Measurements from ENCODE around the gene CD209.

Gene CD209

DNA sequence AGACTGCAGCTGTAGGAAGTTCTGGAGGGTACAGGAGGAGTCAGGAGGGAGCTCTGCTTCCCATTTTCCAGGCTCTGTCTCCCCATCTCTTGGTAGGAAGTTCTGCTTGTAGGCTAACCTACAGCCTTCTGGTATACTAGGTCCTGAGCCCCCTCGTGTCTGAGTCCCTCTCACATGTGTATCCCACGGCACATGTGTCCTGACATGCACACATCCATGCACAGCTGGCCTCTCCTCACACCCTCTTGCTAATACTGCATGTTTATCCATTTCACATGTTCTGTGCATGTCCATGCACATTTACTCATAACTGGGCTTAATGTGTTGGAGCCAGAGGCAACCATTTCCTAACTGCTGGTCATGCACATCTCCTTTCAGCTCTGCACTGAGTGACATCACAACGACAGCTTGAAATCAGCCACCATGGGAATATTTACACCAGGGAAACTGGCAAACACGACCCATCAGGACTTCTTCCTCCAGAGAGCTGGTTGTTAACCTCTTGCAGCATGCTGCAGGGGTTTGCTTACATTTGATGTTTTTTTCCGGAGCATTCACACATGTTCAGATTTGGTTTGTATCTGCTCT, 3.0 kb downstream of the CD209 start:
- H3K4me3 ChIP-seq (ENCODE audit: low read depth, low read length) = no peak overlapping the region
- H3K27me3 ChIP-seq (ENCODE audit: control insufficient read depth, insufficient read depth, low read length) = peaks cover 2% of the 10 kb centered on the region
- H3K36me3 ChIP-seq (ENCODE audit: control insufficient read depth, insufficient read depth, low read length) = no peaks in the 10 kb centered on the region
- no peaks in the 10 kb centered on the region for H3K9me3 ChIP-seq (ENCODE audit: control insufficient read depth, insufficient read depth, low read length)
- peaks cover 8% of the 10 kb centered on the region for H3K4me1 ChIP-seq (ENCODE audit: control insufficient read depth, insufficient read depth, low read length)
- H3K9ac ChIP-seq (ENCODE audit: low read depth, low read length) = no peak overlapping the region

DNA sequence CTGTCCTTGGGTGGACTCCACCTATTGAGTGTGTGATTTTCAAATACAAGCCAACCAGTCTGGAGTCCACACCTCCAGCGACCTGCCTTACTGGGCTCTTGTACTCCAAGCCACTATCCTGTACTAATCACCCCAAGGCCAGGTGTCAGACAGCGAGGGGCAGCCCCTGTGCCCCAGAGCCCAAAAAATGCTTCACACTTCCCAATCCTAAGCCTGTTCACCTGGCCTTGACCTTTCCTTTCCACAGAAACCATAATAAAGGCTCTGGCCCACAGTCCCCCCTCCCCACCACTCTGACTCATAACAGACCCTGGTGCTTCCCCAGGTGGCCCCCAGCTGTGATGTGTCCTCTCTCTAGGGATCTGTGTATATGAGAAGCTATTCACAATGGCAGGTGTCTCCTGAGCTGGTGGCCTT, 3.9 kb downstream of the CD209 start:
- no peak overlapping the region for H3K4me3 ChIP-seq (ENCODE audit: low read depth, low read length)
- no peak overlapping the region for H3K9ac ChIP-seq (ENCODE audit: low read depth, low read length)
- no peaks in the 10 kb centered on the region for H3K36me3 ChIP-seq (ENCODE audit: control insufficient read depth, insufficient read depth, low read length)
- H3K4me1 ChIP-seq (ENCODE audit: control insufficient read depth, insufficient read depth, low read length) = peaks cover 7% of the 10 kb centered on the region
- peaks cover 2% of the 10 kb centered on the region for H3K27me3 ChIP-seq (ENCODE audit: control insufficient read depth, insufficient read depth, low read length)
- no peaks in the 10 kb centered on the region for H3K9me3 ChIP-seq (ENCODE audit: control insufficient read depth, insufficient read depth, low read length)

DNA sequence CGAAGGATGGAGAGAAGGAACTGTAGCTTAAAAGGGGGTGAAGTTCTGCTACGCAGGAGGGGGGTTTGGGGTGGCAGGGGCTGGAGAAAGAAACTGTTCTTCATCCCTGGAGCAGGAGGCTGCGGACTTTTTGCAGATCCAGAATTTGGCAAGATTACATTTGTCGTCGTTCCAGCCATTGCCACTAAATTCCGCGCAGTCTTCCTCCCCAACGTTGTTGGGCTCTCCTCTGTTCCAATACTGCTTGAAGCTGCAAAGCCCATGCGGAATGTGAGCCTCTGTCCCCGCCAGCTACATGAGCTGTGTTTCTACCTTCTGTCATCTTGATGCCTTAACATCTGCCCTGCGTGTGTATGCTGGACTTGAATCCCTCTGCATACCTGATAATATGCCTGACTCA, 4.3 kb downstream of the CD209 start:
- Histone ChIP-seq H3K36me3 (ENCODE audit: control insufficient read depth, insufficient read depth, low read length) (no peaks in the 10 kb centered on the region), H3K4me3 (ENCODE audit: low read depth, low read length) (no peak overlapping the region), H3K27me3 (ENCODE audit: control insufficient read depth, insufficient read depth, low read length) (peaks cover 2% of the 10 kb centered on the region), H3K9ac (ENCODE audit: low read depth, low read length) (no peak overlapping the region), H3K9me3 (ENCODE audit: control insufficient read depth, insufficient read depth, low read length) (no peaks in the 10 kb centered on the region), H3K4me1 (ENCODE audit: control insufficient read depth, insufficient read depth, low read length) (peaks cover 4% of the 10 kb centered on the region)

DNA sequence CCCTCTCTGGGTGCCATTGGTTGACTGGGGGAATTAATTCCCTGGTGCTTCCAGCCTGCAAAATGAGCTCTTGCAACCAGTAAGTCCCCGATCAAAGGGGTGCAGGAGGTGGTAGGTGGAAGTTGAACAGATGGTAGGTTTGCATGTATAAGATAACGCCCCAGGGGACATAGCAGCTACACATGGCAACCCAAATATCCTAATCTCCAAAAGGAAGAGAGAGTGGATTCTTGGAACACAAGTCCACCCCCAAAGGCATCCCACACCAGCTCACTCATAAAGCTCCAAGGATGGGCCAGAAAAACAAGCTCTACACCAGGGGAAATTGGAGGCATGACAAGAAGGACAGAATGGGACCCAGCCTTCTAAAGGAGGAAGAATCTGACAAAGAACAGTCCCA, 4.8 kb downstream of the CD209 start:
- H3K4me3 ChIP-seq (ENCODE audit: low read depth, low read length) = no peak overlapping the region
- H3K9ac ChIP-seq (ENCODE audit: low read depth, low read length) = no peak overlapping the region
- no peaks in the 10 kb centered on the region for H3K9me3 ChIP-seq (ENCODE audit: control insufficient read depth, insufficient read depth, low read length)
- H3K36me3 ChIP-seq (ENCODE audit: control insufficient read depth, insufficient read depth, low read length) = no peaks in the 10 kb centered on the region
- H3K27me3 ChIP-seq (ENCODE audit: control insufficient read depth, insufficient read depth, low read length) = peaks cover 2% of the 10 kb centered on the region
- peaks cover 4% of the 10 kb centered on the region for H3K4me1 ChIP-seq (ENCODE audit: control insufficient read depth, insufficient read depth, low read length)

DNA sequence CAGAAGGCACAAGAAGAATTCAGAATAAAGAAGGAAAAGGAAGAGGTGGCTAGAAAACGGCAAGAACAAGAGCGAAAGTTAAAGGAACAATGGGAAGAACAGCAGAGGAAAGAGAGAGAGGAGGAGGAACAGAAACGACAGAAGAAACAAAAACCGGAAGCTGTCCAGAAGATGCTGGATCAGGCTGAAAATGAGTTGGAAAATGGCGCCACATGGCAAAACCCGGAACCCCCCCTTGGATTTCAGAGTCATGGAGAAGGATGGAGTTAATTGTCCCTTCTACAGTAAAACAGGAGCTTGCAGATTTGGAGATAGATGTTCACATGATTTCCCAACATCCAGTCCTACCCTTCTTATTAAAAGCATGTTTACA, 6.7 kb downstream of the CD209 start:
- Histone ChIP-seq H3K9me3 (ENCODE audit: control insufficient read depth, insufficient read depth, low read length) (no peaks in the 10 kb centered on the region), H3K9ac (ENCODE audit: low read depth, low read length) (no peak overlapping the region), H3K27me3 (ENCODE audit: control insufficient read depth, insufficient read depth, low read length) (peaks cover 5% of the 10 kb centered on the region), H3K36me3 (ENCODE audit: control insufficient read depth, insufficient read depth, low read length) (no peaks in the 10 kb centered on the region), H3K4me3 (ENCODE audit: low read depth, low read length) (no peak overlapping the region), H3K4me1 (ENCODE audit: control insufficient read depth, insufficient read depth, low read length) (no peaks in the 10 kb centered on the region)

DNA sequence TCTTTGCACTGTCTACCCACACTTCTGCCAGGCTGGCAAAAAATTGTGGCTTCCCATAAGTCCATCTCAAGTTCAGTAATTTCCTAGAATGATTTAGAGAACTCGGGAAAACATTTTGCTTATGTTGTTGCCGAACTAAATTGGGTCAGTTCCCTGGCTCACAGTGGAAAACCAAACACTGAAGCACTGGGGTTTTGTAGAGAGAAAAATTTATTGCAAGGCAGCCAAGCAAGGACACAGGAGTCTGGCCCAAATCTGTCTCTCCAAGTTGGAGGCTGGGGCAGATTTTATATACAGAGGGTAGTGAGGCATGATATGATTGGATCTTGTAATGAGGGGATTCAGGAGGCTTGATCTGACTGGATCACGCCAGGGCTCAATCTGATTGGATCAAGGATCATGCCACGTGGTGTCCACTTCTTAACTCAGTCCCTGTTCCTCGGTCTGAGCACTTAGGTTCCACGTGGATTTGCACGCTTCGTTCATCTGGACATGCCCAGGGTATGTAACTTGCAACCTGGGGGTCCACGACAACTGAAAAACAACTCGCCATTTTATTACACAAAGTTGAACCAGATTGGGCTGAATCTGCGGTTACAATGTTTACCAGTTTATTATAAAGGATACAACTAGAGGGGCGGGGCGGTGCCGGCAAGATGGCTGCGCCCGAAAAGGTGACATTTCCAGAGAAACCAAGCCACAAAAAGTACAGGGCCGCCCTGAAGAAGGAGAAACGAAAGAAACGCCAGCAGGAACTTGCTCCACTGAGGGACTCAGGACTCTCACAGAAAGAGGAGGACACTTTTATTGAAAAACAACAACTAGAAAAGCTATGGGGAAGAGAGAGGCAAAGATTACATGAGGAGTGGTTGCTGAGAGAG, 7.3 kb downstream of the CD209 start:
- no peaks in the 10 kb centered on the region for H3K4me1 ChIP-seq (ENCODE audit: control insufficient read depth, insufficient read depth, low read length)
- no peaks in the 10 kb centered on the region for H3K9me3 ChIP-seq (ENCODE audit: control insufficient read depth, insufficient read depth, low read length)
- no peaks in the 10 kb centered on the region for H3K36me3 ChIP-seq (ENCODE audit: control insufficient read depth, insufficient read depth, low read length)
- H3K27me3 ChIP-seq (ENCODE audit: control insufficient read depth, insufficient read depth, low read length) = peaks cover 6% of the 10 kb centered on the region
- no peak overlapping the region for H3K4me3 ChIP-seq (ENCODE audit: low read depth, low read length)
- H3K9ac ChIP-seq (ENCODE audit: low read depth, low read length) = no peak overlapping the region

DNA sequence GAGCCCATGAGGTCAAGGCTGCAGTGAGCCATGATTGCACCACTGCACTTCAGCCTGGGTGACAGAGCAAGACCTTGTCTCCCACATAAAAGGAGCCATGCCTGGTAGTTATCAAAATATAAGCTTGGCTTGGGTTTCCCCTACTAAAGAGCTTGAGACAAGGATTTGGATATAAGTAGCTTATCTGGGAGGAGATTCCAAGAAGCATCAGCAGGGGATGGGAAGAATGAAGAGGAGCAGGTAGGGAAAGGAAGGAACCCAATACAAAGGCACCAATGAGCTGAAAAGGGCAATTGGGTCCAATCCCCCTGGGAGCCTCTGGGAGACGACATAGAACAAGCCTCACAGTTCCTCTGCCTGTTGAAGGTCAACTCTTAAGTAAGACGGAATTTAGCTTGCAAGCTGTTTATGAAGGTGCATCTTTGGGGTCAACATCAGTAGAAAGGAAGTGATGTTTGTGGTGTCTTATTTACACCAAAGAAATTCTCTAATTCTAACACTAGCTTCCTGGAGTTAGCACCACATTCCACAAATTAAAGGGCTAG, 8.1 kb downstream of the CD209 start:
- no peak overlapping the region for H3K9ac ChIP-seq (ENCODE audit: low read depth, low read length)

DNA sequence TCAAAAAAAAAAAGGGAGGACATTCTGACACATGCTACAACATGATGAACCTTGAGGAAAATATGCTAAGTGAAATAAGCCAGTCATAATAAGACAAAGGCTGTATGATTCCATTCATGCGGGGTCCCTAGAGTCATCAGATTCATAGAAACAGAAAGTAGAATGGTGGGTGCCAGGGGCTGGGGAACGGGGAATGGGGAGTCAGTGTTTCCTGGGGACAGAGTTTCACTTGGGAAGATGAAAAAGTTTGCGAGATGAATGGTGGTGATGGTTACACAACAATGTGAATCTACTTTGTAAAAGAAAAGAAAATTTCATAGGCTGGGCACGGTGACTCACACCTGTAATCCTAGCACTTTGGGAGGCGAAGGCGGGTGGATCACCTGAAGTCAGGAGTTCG, 9.3 kb downstream of the CD209 start:
- Histone ChIP-seq H3K4me3 (ENCODE audit: low read depth, low read length) (no peak overlapping the region), H3K4me1 (ENCODE audit: control insufficient read depth, insufficient read depth, low read length) (no peaks in the 10 kb centered on the region), H3K27me3 (ENCODE audit: control insufficient read depth, insufficient read depth, low read length) (peaks cover 13% of the 10 kb centered on the region)

More for the DNA sequence above, 8.1 kb downstream of the CD209 start:
- no peaks in the 10 kb centered on the region for H3K36me3 ChIP-seq (ENCODE audit: control insufficient read depth, insufficient read depth, low read length)
- H3K4me1 ChIP-seq (ENCODE audit: control insufficient read depth, insufficient read depth, low read length) = no peaks in the 10 kb centered on the region
- no peak overlapping the region for H3K4me3 ChIP-seq (ENCODE audit: low read depth, low read length)
- H3K27me3 ChIP-seq (ENCODE audit: control insufficient read depth, insufficient read depth, low read length) = peaks cover 10% of the 10 kb centered on the region
- no peaks in the 10 kb centered on the region for H3K9me3 ChIP-seq (ENCODE audit: control insufficient read depth, insufficient read depth, low read length)

DNA sequence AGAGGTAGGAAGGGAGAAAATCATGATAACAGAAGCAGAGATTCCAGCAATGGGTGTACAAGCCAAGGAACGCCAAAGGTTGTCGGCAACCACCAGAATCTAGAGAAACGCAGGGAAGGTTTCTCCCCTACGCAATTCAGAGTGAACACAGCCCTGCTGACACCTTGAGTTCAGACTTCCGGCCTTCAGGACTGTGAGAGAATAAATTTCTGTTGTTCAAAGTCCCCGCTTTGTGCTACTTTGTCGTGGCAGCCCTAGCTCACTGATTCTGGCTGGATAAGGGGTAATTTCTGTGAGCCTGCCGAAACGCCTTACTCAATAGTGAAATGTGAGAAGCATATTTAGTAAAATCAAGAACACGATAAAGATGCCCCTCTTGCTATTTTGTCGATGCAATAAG, 10.1 kb downstream of the CD209 start:
- no peaks in the 10 kb centered on the region for H3K36me3 ChIP-seq (ENCODE audit: control insufficient read depth, insufficient read depth, low read length)
- no peaks in the 10 kb centered on the region for H3K4me1 ChIP-seq (ENCODE audit: control insufficient read depth, insufficient read depth, low read length)
- no peak overlapping the region for H3K4me3 ChIP-seq (ENCODE audit: low read depth, low read length)
- no peak overlapping the region for H3K9ac ChIP-seq (ENCODE audit: low read depth, low read length)
- H3K9me3 ChIP-seq (ENCODE audit: control insufficient read depth, insufficient read depth, low read length) = no peaks in the 10 kb centered on the region
- H3K27me3 ChIP-seq (ENCODE audit: control insufficient read depth, insufficient read depth, low read length) = peaks cover 16% of the 10 kb centered on the region

More for the DNA sequence above, 9.3 kb downstream of the CD209 start:
- Histone ChIP-seq H3K36me3 (ENCODE audit: control insufficient read depth, insufficient read depth, low read length) (no peaks in the 10 kb centered on the region), H3K9ac (ENCODE audit: low read depth, low read length) (no peak overlapping the region), H3K9me3 (ENCODE audit: control insufficient read depth, insufficient read depth, low read length) (no peaks in the 10 kb centered on the region)

DNA sequence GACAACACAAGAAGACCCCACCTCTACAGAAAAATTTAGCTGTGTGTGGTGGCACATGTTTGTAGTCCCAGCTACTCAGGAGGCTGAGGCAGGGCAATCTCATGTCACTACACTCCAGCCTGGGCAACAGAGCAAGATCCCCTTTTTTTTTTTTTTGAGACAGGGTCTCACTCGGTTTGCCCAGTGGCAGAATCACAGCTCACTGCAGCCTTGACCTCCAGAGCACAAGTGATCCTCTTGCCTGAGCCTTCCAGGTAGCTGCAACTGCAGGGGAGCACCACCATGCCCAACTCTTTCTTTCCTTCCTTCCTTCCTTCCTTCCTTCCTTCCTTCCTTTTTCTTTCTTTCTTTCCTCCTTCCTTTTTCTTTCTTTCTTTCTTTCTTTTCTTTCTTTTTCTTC, 11.2 kb downstream of the CD209 start:
- Histone ChIP-seq H3K4me1 (ENCODE audit: control insufficient read depth, insufficient read depth, low read length) (no peaks in the 10 kb centered on the region), H3K4me3 (ENCODE audit: low read depth, low read length) (no peak overlapping the region), H3K27me3 (ENCODE audit: control insufficient read depth, insufficient read depth, low read length) (peaks cover 26% of the 10 kb centered on the region), H3K9ac (ENCODE audit: low read depth, low read length) (no peak overlapping the region), H3K36me3 (ENCODE audit: control insufficient read depth, insufficient read depth, low read length) (no peaks in the 10 kb centered on the region), H3K9me3 (ENCODE audit: control insufficient read depth, insufficient read depth, low read length) (no peaks in the 10 kb centered on the region)

DNA sequence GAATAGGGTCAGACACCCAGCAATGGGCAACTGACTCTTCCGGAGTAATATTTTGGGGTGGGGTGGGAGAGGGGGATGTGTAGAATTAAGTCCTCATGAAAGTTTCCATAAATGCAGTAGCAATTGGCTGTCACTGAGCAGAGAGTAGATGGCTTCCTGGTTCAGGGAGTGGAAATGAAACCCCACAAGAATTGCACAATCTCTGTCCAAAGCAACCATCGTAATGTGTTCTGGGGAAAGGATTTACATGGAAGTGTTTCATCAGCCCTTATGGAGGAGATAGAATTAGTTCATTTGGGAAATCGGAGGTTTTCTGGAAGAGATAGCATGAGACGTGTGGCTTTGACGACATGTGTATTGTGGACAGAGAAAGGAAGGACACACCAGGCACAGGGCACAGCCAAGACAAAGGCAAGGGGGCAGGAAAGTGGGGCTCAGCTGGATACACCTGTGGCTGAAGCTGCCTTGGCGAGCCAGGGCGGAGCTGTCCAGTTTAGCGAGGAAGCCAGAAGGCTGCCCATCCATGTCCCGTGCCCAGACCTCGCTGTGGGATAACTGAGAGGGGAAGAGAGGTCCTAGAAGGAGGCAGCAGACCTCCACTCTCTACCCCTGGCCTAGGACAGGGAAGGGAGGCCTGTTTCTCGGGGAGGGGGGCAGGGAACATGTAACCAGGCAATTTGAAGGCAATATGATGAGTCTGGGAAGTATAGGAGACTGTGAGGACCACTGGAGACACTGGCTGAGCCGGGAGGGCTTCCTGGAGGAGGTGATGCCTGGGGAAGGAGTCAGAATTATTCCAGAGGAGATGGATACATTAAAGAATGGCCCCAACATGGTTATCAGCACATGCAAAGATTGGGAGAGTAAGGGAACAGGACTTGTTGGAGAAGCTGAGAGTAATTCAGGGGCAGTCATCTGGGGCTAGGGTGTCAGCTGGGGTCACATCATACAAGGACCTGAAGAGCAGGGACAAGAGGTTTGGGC, 12.8 kb downstream of the CD209 start:
- Histone ChIP-seq H3K4me1 (ENCODE audit: control insufficient read depth, insufficient read depth, low read length) (no peaks in the 10 kb centered on the region), H3K9ac (ENCODE audit: low read depth, low read length) (no peak overlapping the region), H3K27me3 (ENCODE audit: control insufficient read depth, insufficient read depth, low read length) (peaks cover 36% of the 10 kb centered on the region), H3K9me3 (ENCODE audit: control insufficient read depth, insufficient read depth, low read length) (no peaks in the 10 kb centered on the region), H3K36me3 (ENCODE audit: control insufficient read depth, insufficient read depth, low read length) (no peaks in the 10 kb centered on the region), H3K4me3 (ENCODE audit: low read depth, low read length) (no peak overlapping the region)

All from iPS-15b (cell line).